Activated CD8-positive, alpha-beta T cell treated with anti-CD3 and anti-CD28 coated beads for 36 hours (primary cell): ENCODE data around the gene MARCHF7. TPM values are rescaled to one million over a fixed set of nuclear protein-coding genes. Genes with fewer than 3 reads are reported as not detected.

Experiments used
- ATAC-seq: fragments of 200-7000 bp; cut with Tn5 transposase; one replicate; pipeline ENCODE4 v1.10.0; 2021; ENCODE audit warnings: mild to moderate bottlenecking, moderate library complexity
- CTCF ChIA-PET: fragments of 350-600 bp; sonication (Branson Sonifier 250); formaldehyde crosslinking; loops from one replicate; lab custom pipeline; 2021; ENCODE audit warnings: antibody characterized with exemption; lab: Charles Lee
- POLR2A ChIA-PET: fragments of 350-600 bp; sonication (Branson Sonifier 250); formaldehyde crosslinking; loops from one replicate; lab custom pipeline; 2021; ENCODE audit warnings: antibody characterized with exemption; lab: Charles Lee
- DNase-seq: peaks from one replicate; pipeline ENCODE4 v3.0.0-alpha.2; 2020
- H3K27ac Mint-ChIP-seq: one replicate; pipeline ENCODE4 v1.8.0; 2021; ENCODE audit warnings: mild to moderate bottlenecking, mixed read lengths
- H3K27me3 Mint-ChIP-seq: one replicate; pipeline ENCODE4 v1.8.0; 2021; ENCODE audit warnings: mixed read lengths
- H3K36me3 Mint-ChIP-seq: one replicate; pipeline ENCODE4 v1.8.0; 2021; ENCODE audit warnings: low read depth, mixed read lengths
- H3K4me1 Mint-ChIP-seq: one replicate; pipeline ENCODE4 v1.8.0; 2021; ENCODE audit warnings: low read depth, mixed read lengths
- H3K4me3 Mint-ChIP-seq: one replicate; pipeline ENCODE4 v1.8.0; 2021; ENCODE audit warnings: mild to moderate bottlenecking, moderate library complexity, mixed read lengths
- H3K9me3 Mint-ChIP-seq: one replicate; pipeline ENCODE4 v1.8.0; 2021; ENCODE audit warnings: mixed read lengths
- intact Hi-C: fragments of 100-400 bp; cut with micrococcal nuclease; formaldehyde crosslinking; loops from one replicate; pipeline ENCODE4 v1.10.0; 2022
- total RNA-seq, 2 experiments: library from RNA; stranded (reverse); gene quantifications; one replicate each; pipeline ENCODE4 v1.2.3, GENCODE V29; 2021
- TF ChIP-seq, protein P1 (sequence below): fragments of 200-600 bp; IDR thresholded peaks from one replicate; pipeline ENCODE4 v1.8.0; 2022; ENCODE audit warnings: antibody characterized with exemption, mild to moderate bottlenecking

The MARCHF7 gene
- total RNA-seq, 2 experiments from 2014 or later, result 79.2 to 80.3 TPM

GRCh38 chr2:159750873-159751272 lies 38.6 kb downstream of the MARCHF7 start:
- ATAC-seq (no peak), DNase-seq (no peak)
- POLR2A ChIA-PET, result interaction anchor here (0.9 kb wide), 1 partner anchor 30 kb away, joined by 4 read pairs; no protein-coding TSS in a partner anchor
- no peak overlapping the region for H3K27ac Mint-ChIP-seq
- no peaks in the 10 kb centered on the region for H3K9me3 Mint-ChIP-seq
- TF ChIP-seq, protein P1, sequence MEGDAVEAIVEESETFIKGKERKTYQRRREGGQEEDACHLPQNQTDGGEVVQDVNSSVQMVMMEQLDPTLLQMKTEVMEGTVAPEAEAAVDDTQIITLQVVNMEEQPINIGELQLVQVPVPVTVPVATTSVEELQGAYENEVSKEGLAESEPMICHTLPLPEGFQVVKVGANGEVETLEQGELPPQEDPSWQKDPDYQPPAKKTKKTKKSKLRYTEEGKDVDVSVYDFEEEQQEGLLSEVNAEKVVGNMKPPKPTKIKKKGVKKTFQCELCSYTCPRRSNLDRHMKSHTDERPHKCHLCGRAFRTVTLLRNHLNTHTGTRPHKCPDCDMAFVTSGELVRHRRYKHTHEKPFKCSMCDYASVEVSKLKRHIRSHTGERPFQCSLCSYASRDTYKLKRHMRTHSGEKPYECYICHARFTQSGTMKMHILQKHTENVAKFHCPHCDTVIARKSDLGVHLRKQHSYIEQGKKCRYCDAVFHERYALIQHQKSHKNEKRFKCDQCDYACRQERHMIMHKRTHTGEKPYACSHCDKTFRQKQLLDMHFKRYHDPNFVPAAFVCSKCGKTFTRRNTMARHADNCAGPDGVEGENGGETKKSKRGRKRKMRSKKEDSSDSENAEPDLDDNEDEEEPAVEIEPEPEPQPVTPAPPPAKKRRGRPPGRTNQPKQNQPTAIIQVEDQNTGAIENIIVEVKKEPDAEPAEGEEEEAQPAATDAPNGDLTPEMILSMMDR, result no peak
- CTCF ChIA-PET, result no interaction called here
- H3K4me3 Mint-ChIP-seq, result no peak overlapping the region
- H3K4me1 Mint-ChIP-seq, result peaks cover 21% of the 10 kb centered on the region
- H3K27me3 Mint-ChIP-seq, result no peaks in the 10 kb centered on the region
- peaks cover 45% of the 10 kb centered on the region for H3K36me3 Mint-ChIP-seq
- intact Hi-C loops, result no loop called here

DNA sequence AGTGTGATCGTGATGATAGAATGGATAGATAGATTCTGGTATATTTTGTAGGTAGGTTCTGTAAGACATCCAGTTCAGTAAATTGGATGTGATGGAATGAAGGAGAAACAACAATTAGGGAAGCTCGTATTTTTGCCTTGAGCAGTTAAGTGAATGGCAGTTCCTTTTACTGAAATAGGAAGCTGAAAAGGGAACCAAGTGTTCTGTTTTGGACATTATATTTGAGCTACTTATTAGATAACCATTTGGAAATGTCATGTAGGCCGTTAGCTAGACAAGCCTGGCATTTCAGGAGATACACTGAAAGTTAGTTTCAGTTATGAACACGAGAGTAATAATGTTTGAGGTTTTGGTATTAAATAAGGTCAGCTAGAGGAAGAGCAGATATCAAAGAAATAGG lies 41.5 kb downstream of the MARCHF7 start:
- ChIA-PET POLR2A (no interaction called here), CTCF (interaction anchor here (1.0 kb wide), 1 partner anchor 214 kb away, joined by 3 read pairs; no protein-coding TSS in a partner anchor)
- intact Hi-C loops, result no loop called here
- Mint-ChIP-seq H3K4me1 (peaks cover 12% of the 10 kb centered on the region), H3K4me3 (no peak overlapping the region), H3K27me3 (no peaks in the 10 kb centered on the region), H3K27ac (no peak overlapping the region), H3K9me3 (no peaks in the 10 kb centered on the region), H3K36me3 (peaks cover 31% of the 10 kb centered on the region)
- DNase-seq (no peak), ATAC-seq (no peak)
- TF ChIP-seq, protein P1, result no peak

- H3K36me3 Mint-ChIP-seq, result peaks cover 33% of the 10 kb centered on the region
- H3K4me1 Mint-ChIP-seq, result peaks cover 12% of the 10 kb centered on the region
- TF ChIP-seq, protein P1, result no peak
- no peaks in the 10 kb centered on the region for H3K9me3 Mint-ChIP-seq
- DNase-seq (no peak), ATAC-seq (no peak)
- ChIA-PET CTCF (no interaction called here), POLR2A (no interaction called here)
- intact Hi-C loops, result no loop called here
- no peaks in the 10 kb centered on the region for H3K27me3 Mint-ChIP-seq
- H3K27ac Mint-ChIP-seq, result no peak overlapping the region
- H3K4me3 Mint-ChIP-seq, result no peak overlapping the region
Measured at GRCh38 chr2:159755014-159755413, 42.7 kb downstream of the MARCHF7 start.

DNA sequence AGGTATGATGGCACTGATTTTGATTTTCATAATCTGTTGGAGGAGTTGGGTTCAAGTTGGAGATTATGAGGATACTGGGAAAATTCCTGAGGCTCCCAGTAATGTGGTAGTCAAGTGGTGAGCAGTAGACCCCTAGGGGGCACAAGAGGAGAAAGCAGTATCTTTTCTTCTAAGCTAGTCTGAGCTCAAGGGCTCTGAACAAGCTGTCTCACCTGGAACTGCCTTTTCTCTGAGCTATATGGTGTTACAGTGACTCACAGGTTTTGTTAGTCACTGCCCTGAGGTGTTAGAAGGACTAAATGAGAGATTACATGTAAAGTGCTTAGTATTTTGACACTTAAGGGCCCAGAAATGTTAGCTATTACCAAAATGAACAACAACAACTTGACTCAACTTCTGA lies 43.5 kb downstream of the MARCHF7 start:
- ChIA-PET POLR2A (no interaction called here), CTCF (interaction anchor here (0.7 to 1.0 kb wide), 11 partner anchors 9 to 267 kb away, joined by 3 to 7 read pairs (median 3); no protein-coding TSS in a partner anchor)
- Mint-ChIP-seq H3K4me1 (peaks cover 12% of the 10 kb centered on the region), H3K36me3 (peaks cover 39% of the 10 kb centered on the region), H3K27me3 (no peaks in the 10 kb centered on the region), H3K27ac (no peak overlapping the region), H3K9me3 (no peaks in the 10 kb centered on the region), H3K4me3 (no peak overlapping the region)
- intact Hi-C loops, result no loop called here
- TF ChIP-seq, protein P1, result peak; percentile 37
- DNase-seq (peak; percentile 31), ATAC-seq (peak; percentile 98)

- Mint-ChIP-seq H3K27me3 (no peaks in the 10 kb centered on the region), H3K9me3 (no peaks in the 10 kb centered on the region), H3K4me1 (peaks cover 4% of the 10 kb centered on the region), H3K4me3 (no peak overlapping the region), H3K36me3 (peaks cover 27% of the 10 kb centered on the region), H3K27ac (peak overlapping the region; percentile 2)
- ChIA-PET CTCF (no interaction called here), POLR2A (interaction anchor here (0.6 to 1.0 kb wide), 2 partner anchors 11 to 255 kb away, joined by 3 read pairs; no protein-coding TSS in a partner anchor)
- TF ChIP-seq, protein P1, result no peak
- ATAC-seq (no peak), DNase-seq (no peak)
- intact Hi-C loops, result no loop called here
Measured at GRCh38 chr2:159758239-159758638, 45.9 kb downstream of the MARCHF7 start.
